Mucosa of rectum (tissue), 2 donors: ENCODE measurements around the gene KCNK16.

Source experiments
- H3K27ac ChIP-seq, 2 donors: one replicate each; pipeline ENCODE4 v1.7.0; 2013; ENCODE audit warnings: inconsistent platforms in 2 of 2, low read depth in 2 of 2, low read length in 2 of 2
- H3K27me3 ChIP-seq, 2 donors: one replicate each; pipeline ENCODE4 v1.7.0; 2013; ENCODE audit warnings: low read length in 2 of 2; ENCODE audit not compliant: control insufficient read depth in 2 of 2, insufficient read depth in 2 of 2
- H3K36me3 ChIP-seq, 2 donors: one replicate each; pipeline ENCODE4 v1.7.0; 2013; ENCODE audit warnings: low read length in 2 of 2; ENCODE audit not compliant: control insufficient read depth in 2 of 2, insufficient read depth in 2 of 2
- H3K4me1 ChIP-seq, 2 donors: one replicate each; pipeline ENCODE4 v1.7.0; 2013; ENCODE audit warnings: low read length in 2 of 2, mild to moderate bottlenecking in 1 of 2; ENCODE audit not compliant: control insufficient read depth in 2 of 2, insufficient read depth in 2 of 2
- H3K4me3 ChIP-seq, 2 donors: one replicate each; pipeline ENCODE4 v1.7.0; 2013; ENCODE audit warnings: low read length in 2 of 2
- H3K9ac ChIP-seq, 2 donors: one replicate each; pipeline ENCODE4 v1.7.0; 2013; ENCODE audit warnings: low read length in 2 of 2, low read depth in 1 of 2, mild to moderate bottlenecking in 1 of 2
- H3K9me3 ChIP-seq, 2 donors: one replicate each; pipeline ENCODE4 v1.7.0; 2013; ENCODE audit warnings: low read length in 2 of 2; ENCODE audit not compliant: control insufficient read depth in 2 of 2
- donor health status: healthy.
- donor health status: Normal muscosa, but diverticular disease.

KCNK16 gene

GRCh38 chr6:39266375-39266774, 56.1 kb downstream of the KCNK16 start:
- no peaks in the 10 kb centered on the region for H3K36me3 ChIP-seq
- no peaks in the 10 kb centered on the region for H3K9me3 ChIP-seq
- H3K9ac ChIP-seq, result peak overlapping the region in 1 of 2 donors; percentile 64
- peaks cover 16 to 17% of the 10 kb centered on the region in 2 donors for H3K4me1 ChIP-seq
- H3K27ac ChIP-seq, result peak overlapping the region; percentile 72 to 79
- no peaks in the 10 kb centered on the region for H3K27me3 ChIP-seq
- H3K4me3 ChIP-seq, result no peak overlapping the region
